H54 (cell line): ENCODE results near the gene RAET1L.
"Not testable (repeated sequence)": the region's sequence is repeated elsewhere in the genome, so short reads cannot be mapped to it uniquely, and the experiment has no call there.

ENCODE experiments used
- DNase-seq: peaks from one replicate; pipeline ENCODE4 v3.0.0; 2011; ENCODE audit warnings: low spot score, mixed read lengths; ENCODE audit not compliant: insufficient read length
- FAIRE-seq: peaks from 3 replicates; lab custom pipeline; 2011; peaks lifted over from hg19 to GRCh38; lab: Jason Lieb, UNC
- POLR2A ChIP-seq: IDR thresholded peaks from 2 replicates; pipeline ENCODE4 v1.6.1; 2011; ENCODE audit warnings: low read depth, mild to moderate bottlenecking, low read length

The RAET1L gene

GRCh38 chr6:150036081-150036480 lies 10.7 kb upstream of the RAET1L start:
- no peak for TF ChIP-seq POLR2A
- FAIRE-seq (no peak), DNase-seq (no peak)

GRCh38 chr6:150033207-150033771 lies 8.0 kb upstream of the RAET1L start:
- FAIRE-seq (no peak), DNase-seq (no peak)
- no peak for TF ChIP-seq POLR2A

GRCh38 chr6:150032598-150032997 lies 7.3 kb upstream of the RAET1L start:
- FAIRE-seq (no peak), DNase-seq (no peak)
- no peak for TF ChIP-seq POLR2A

- DNase-seq = no peak
- no peak for TF ChIP-seq POLR2A
- FAIRE-seq = no peak
These were observed 5.3 kb upstream of the RAET1L start for GRCh38 chr6:150030611-150031010.

- FAIRE-seq (no peak), DNase-seq (no peak)
- no peak for TF ChIP-seq POLR2A
These were observed 4.4 kb upstream of the RAET1L start for GRCh38 chr6:150029749-150030148.

- TF ChIP-seq POLR2A = no peak
- no peak for FAIRE-seq
These were observed 3.9 kb upstream of the RAET1L start for GRCh38 chr6:150029276-150029675.

GRCh38 chr6:150028799-150029198 lies 3.5 kb upstream of the RAET1L start:
- DNase-seq = no peak
- TF ChIP-seq POLR2A = no peak
- no peak for FAIRE-seq

More at GRCh38 chr6:150029276-150029675, 3.9 kb upstream of the RAET1L start:
- no peak for DNase-seq

- no peak for TF ChIP-seq POLR2A
- DNase-seq (no peak), FAIRE-seq (no peak)
These were observed 2.7 kb upstream of the RAET1L start for GRCh38 chr6:150027806-150028565.

- TF ChIP-seq POLR2A = no peak
- DNase-seq (no peak), FAIRE-seq (no peak)
These were observed 1.9 kb upstream of the RAET1L start for GRCh38 chr6:150026976-150027805.

GRCh38 chr6:150024646-150025155 lies 631 bp downstream of the RAET1L start:
- FAIRE-seq = no peak
- no peak for TF ChIP-seq POLR2A
- DNase-seq = no peak

GRCh38 chr6:150024021-150024420 lies 1.3 kb downstream of the RAET1L start:
- not testable (repeated sequence) for DNase-seq, FAIRE-seq

- FAIRE-seq, DNase-seq: not testable (repeated sequence)
These were observed 3.5 kb downstream of the RAET1L start for GRCh38 chr6:150021870-150022269.

- DNase-seq (no peak), FAIRE-seq (no peak)
- no peak for TF ChIP-seq POLR2A
These were observed 6.3 kb downstream of the RAET1L start for GRCh38 chr6:150018846-150019580.

- not testable (repeated sequence) for DNase-seq, FAIRE-seq
These were observed 8.2 kb downstream of the RAET1L start for GRCh38 chr6:150017186-150017521.
